Chondrocyte (in vitro differentiated cells): ENCODE measurements around the gene SKIC8. TPM values are rescaled to one million over a fixed set of nuclear protein-coding genes. Genes with fewer than 3 reads are reported as not detected.
A peak's percentile ranks its signal among the peaks of the same experiment; 100 is the strongest.

Experiments used
- DNase-seq: peaks from one replicate; pipeline ENCODE4 v3.0.0; 2021; ENCODE audit warnings: mixed read lengths, low spot score
- H3K27ac Mint-ChIP-seq: one replicate; pipeline ENCODE4 v1.8.0; 2021; ENCODE audit warnings: mild to moderate bottlenecking, moderate library complexity, mixed read lengths; ENCODE audit not compliant: unreplicated experiment
- H3K27me3 Mint-ChIP-seq: 2 replicates; pipeline ENCODE4 v1.8.0; 2021; ENCODE audit warnings: low read depth, mixed read lengths
- H3K36me3 Mint-ChIP-seq: 2 replicates; pipeline ENCODE4 v1.8.0; 2021; ENCODE audit warnings: low read depth, mixed read lengths
- H3K4me1 Mint-ChIP-seq: 2 replicates; pipeline ENCODE4 v1.8.0; 2021; ENCODE audit warnings: low read depth, mild to moderate bottlenecking, mixed read lengths
- H3K4me3 Mint-ChIP-seq: one replicate; pipeline ENCODE4 v1.8.0; 2021; ENCODE audit warnings: mild to moderate bottlenecking, moderate library complexity, mixed read lengths; ENCODE audit not compliant: unreplicated experiment
- H3K9me3 Mint-ChIP-seq: 2 replicates; pipeline ENCODE4 v1.8.0; 2021; ENCODE audit warnings: low read depth, mixed read lengths
- CTCF ChIP-seq: fragments of 200-600 bp; sonication (generic); IDR thresholded peaks from 2 replicates; pipeline ENCODE4 v1.5.0; 2021; ENCODE audit warnings: antibody characterized with exemption, mild to moderate bottlenecking, moderate library complexity
- total RNA-seq: library from RNA; stranded (reverse); gene quantifications from 3 replicates; pipeline ENCODE4 v1.2.1, GENCODE V29; 2021

Gene SKIC8
- total RNA-seq, 1 donor from 2014 or later, result 35.1 TPM

- no peaks in the 10 kb centered on the region for H3K27me3 Mint-ChIP-seq
- DNase-seq, result no peak
- no peak for TF ChIP-seq CTCF
Observed at GRCh38 chr15:78302579-78303312, 3.3 kb upstream of the SKIC8 start.

GRCh38 chr15:78301828-78302227 lies 2.4 kb upstream of the SKIC8 start:
- DNase-seq, result no peak
- H3K9me3 Mint-ChIP-seq, result no peaks in the 10 kb centered on the region
- no peaks in the 10 kb centered on the region for H3K27me3 Mint-ChIP-seq
- peaks cover 58% of the 10 kb centered on the region for H3K4me1 Mint-ChIP-seq
- H3K27ac Mint-ChIP-seq, result peak overlapping the region; percentile 37
- H3K36me3 Mint-ChIP-seq, result no peaks in the 10 kb centered on the region
- TF ChIP-seq CTCF, result no peak
- no peak overlapping the region for H3K4me3 Mint-ChIP-seq

More at GRCh38 chr15:78302579-78303312, 3.3 kb upstream of the SKIC8 start:
- no peak overlapping the region for H3K4me3 Mint-ChIP-seq
- H3K4me1 Mint-ChIP-seq, result peaks cover 57% of the 10 kb centered on the region
- H3K36me3 Mint-ChIP-seq, result no peaks in the 10 kb centered on the region
- H3K9me3 Mint-ChIP-seq, result no peaks in the 10 kb centered on the region
- peak overlapping the region; percentile 81 for H3K27ac Mint-ChIP-seq

GRCh38 chr15:78301326-78301725 lies 1.9 kb upstream of the SKIC8 start:
- Mint-ChIP-seq H3K27ac (peak overlapping the region; percentile 37), H3K4me3 (no peak overlapping the region), H3K9me3 (no peaks in the 10 kb centered on the region), H3K36me3 (no peaks in the 10 kb centered on the region), H3K4me1 (peaks cover 54% of the 10 kb centered on the region), H3K27me3 (no peaks in the 10 kb centered on the region)
- TF ChIP-seq CTCF, result no peak
- DNase-seq, result no peak

GRCh38 chr15:78292219-78292618 lies 7.2 kb downstream of the SKIC8 start:
- Mint-ChIP-seq H3K4me1 (peaks cover 4% of the 10 kb centered on the region), H3K9me3 (no peaks in the 10 kb centered on the region), H3K27ac (no peak overlapping the region), H3K4me3 (no peak overlapping the region), H3K36me3 (peaks cover 18% of the 10 kb centered on the region), H3K27me3 (no peaks in the 10 kb centered on the region)
- TF ChIP-seq CTCF, result no peak
- no peak for DNase-seq

GRCh38 chr15:78291698-78292097 lies 7.7 kb downstream of the SKIC8 start:
- H3K27me3 Mint-ChIP-seq, result no peaks in the 10 kb centered on the region
- no peaks in the 10 kb centered on the region for H3K9me3 Mint-ChIP-seq
- no peaks in the 10 kb centered on the region for H3K4me1 Mint-ChIP-seq
- no peak overlapping the region for H3K4me3 Mint-ChIP-seq
- H3K27ac Mint-ChIP-seq, result no peak overlapping the region
- no peak for TF ChIP-seq CTCF
- no peak for DNase-seq
- peaks cover 22% of the 10 kb centered on the region for H3K36me3 Mint-ChIP-seq
